Stimulated activated CD4-positive, alpha-beta T cell treated with anti-CD3 and anti-CD28 coated beads, Interleukin-2, amount 100 ng/mL, for 48 hours (primary cell): ENCODE measurements around the gene AQP3.
"Not testable (repeated sequence)": the region's sequence is repeated elsewhere in the genome, so short reads cannot be mapped to it uniquely, and the experiment has no call there.

Experiments
- DNase-seq, 2 donors: peaks; one replicate each; pipeline ENCODE4 v3.0.0-alpha.2; 2020

Gene AQP3

GRCh38 chr9:33446946-33447798 lies at the start of gene AQP3:
Gene AQP3 (minus strand): TSS chr9:33447593. CDS start chr9:33447530, 63 bp downstream.
- peak; percentile 48 to 61 for DNase-seq

GRCh38 chr9:33493819-33494218 lies 46.4 kb upstream of the AQP3 start:
- DNase-seq = not testable (repeated sequence)

GRCh38 chr9:33489066-33489465 lies 41.7 kb upstream of the AQP3 start:
- DNase-seq = no peak

GRCh38 chr9:33485312-33485711 lies 37.9 kb upstream of the AQP3 start:
- DNase-seq = not testable (repeated sequence)

GRCh38 chr9:33480976-33481375 lies 33.6 kb upstream of the AQP3 start:
- no peak for DNase-seq

GRCh38 chr9:33480106-33480505 lies 32.7 kb upstream of the AQP3 start:
- DNase-seq = no peak

GRCh38 chr9:33476503-33476902 lies 29.1 kb upstream of the AQP3 start:
- DNase-seq = no peak

GRCh38 chr9:33475357-33475756 lies 28.0 kb upstream of the AQP3 start:
- DNase-seq = no peak

GRCh38 chr9:33473643-33474352 lies 26.4 kb upstream of the AQP3 start, which contains the start of gene NOL6:
Gene NOL6 (minus strand): TSS chr9:33473924. CDS start chr9:33473842, 82 bp downstream.
- peak; percentile 96 to 97 for DNase-seq

GRCh38 chr9:33472881-33473615 lies 25.7 kb upstream of the AQP3 start:
- no peak for DNase-seq

GRCh38 chr9:33472171-33472880 lies 24.9 kb upstream of the AQP3 start:
- DNase-seq = no peak

GRCh38 chr9:33471361-33471760 lies 24.0 kb upstream of the AQP3 start:
- no peak for DNase-seq

- DNase-seq = no peak
These were observed 22.5 kb upstream of the AQP3 start for GRCh38 chr9:33469891-33470290.

- no peak for DNase-seq
These were observed 21.6 kb upstream of the AQP3 start for GRCh38 chr9:33468797-33469621.

GRCh38 chr9:33468215-33468730 lies 20.9 kb upstream of the AQP3 start:
- DNase-seq = no peak

GRCh38 chr9:33467526-33467925 lies 20.1 kb upstream of the AQP3 start:
- DNase-seq = no peak

- peak; percentile 79 to 80 for DNase-seq
These were observed 19.4 kb upstream of the AQP3 start for GRCh38 chr9:33466565-33467495.

- no peak for DNase-seq
These were observed 18.5 kb upstream of the AQP3 start for GRCh38 chr9:33465596-33466564.

- no peak for DNase-seq
These were observed 17.7 kb upstream of the AQP3 start for GRCh38 chr9:33465096-33465495.
